HG02885 (cell line): ENCODE data around the gene SIK2.

Experiments
- ATAC-seq: cut with Tn5 transposase; IDR thresholded peaks from one replicate; pipeline ENCODE4 v1.9.1; 2021; ENCODE audit warnings: mild to moderate bottlenecking; ENCODE audit not compliant: unreplicated experiment, poor library complexity

SIK2 gene

GRCh38 chr11:111577821-111578220 is 24.4 kb upstream of the SIK2 start:
- no peak for ATAC-seq

GRCh38 chr11:111581341-111581740 is 20.9 kb upstream of the SIK2 start:
- ATAC-seq: no peak

- ATAC-seq: no peak
These were observed 20.1 kb upstream of the SIK2 start for GRCh38 chr11:111582163-111582562.

GRCh38 chr11:111582881-111583280 is 19.4 kb upstream of the SIK2 start:
- ATAC-seq: no peak

- no peak for ATAC-seq
These were observed 16.9 kb upstream of the SIK2 start for GRCh38 chr11:111585371-111585770.

GRCh38 chr11:111586388-111586831 is 15.8 kb upstream of the SIK2 start:
- peak; percentile 60 for ATAC-seq

GRCh38 chr11:111589114-111589513 is 13.1 kb upstream of the SIK2 start:
- ATAC-seq: no peak

GRCh38 chr11:111589886-111590499 is 12.3 kb upstream of the SIK2 start:
- no peak for ATAC-seq

GRCh38 chr11:111591187-111591960 is 10.9 kb upstream of the SIK2 start:
- no peak for ATAC-seq

- ATAC-seq: no peak
These were observed 9.8 kb upstream of the SIK2 start for GRCh38 chr11:111592491-111592890.

GRCh38 chr11:111596319-111596718 is 5.9 kb upstream of the SIK2 start:
- no peak for ATAC-seq

GRCh38 chr11:111598148-111598547 is 4.1 kb upstream of the SIK2 start:
- ATAC-seq: no peak

- no peak for ATAC-seq
These were observed 3.7 kb upstream of the SIK2 start for GRCh38 chr11:111598559-111598958.

GRCh38 chr11:111601636-111601978 is 642 bp upstream of the SIK2 start:
- no peak for ATAC-seq

- peak; percentile 15 for ATAC-seq
These were observed 789 bp downstream of the SIK2 start for GRCh38 chr11:111602865-111603610.

- ATAC-seq: no peak
These were observed 1.4 kb downstream of the SIK2 start for GRCh38 chr11:111603611-111604130.

GRCh38 chr11:111604392-111605009 is 2.3 kb downstream of the SIK2 start:
- ATAC-seq: no peak

- ATAC-seq: no peak
These were observed 3.4 kb downstream of the SIK2 start for GRCh38 chr11:111605681-111606080.

- no peak for ATAC-seq
These were observed 4.7 kb downstream of the SIK2 start for GRCh38 chr11:111606986-111607385.

GRCh38 chr11:111607751-111608150 is 5.5 kb downstream of the SIK2 start:
- no peak for ATAC-seq

- no peak for ATAC-seq
These were observed 10.0 kb downstream of the SIK2 start for GRCh38 chr11:111612224-111612623.
